GM19438 (cell line): Measurements from ENCODE around the gene AGAP3.
A peak's percentile ranks its signal among the peaks of the same experiment; 100 is the strongest.

Source experiments
- ATAC-seq: cut with Tn5 transposase; IDR thresholded peaks from one replicate; pipeline ENCODE4 v1.9.1; 2021; ENCODE audit warnings: low read depth; ENCODE audit not compliant: unreplicated experiment

The AGAP3 gene

DNA sequence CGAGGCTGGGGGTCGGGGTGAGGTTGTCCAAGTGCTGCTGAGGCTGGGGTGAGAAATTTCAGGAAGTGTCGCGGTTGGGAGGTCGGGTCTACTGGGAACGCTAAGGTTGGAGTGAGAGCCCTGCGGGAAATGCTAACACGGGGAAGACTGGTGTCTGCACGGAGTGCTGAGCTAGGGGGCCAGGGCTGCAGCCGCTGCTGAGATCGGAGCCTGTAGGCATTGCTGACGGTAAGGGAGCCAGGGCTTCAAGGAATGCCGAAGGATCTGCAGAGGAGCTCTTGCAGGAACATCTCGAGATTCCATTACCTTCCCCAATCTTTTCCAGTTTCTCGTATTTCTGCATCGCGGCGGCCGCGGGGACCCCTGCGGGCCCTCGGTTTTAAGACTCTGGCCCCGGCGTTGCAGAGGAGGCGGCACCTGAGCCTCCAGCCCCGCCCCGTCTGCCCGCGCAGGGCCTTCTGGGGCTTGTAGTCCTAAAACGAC is 28.7 kb upstream of the AGAP3 start, which contains the start of gene CDK5:
TSS of gene CDK5 (minus strand) at position 392 of the 483 bp plus-strand sequence. CDS start at position 343, 49 bp downstream.
- peak; percentile 11 for ATAC-seq

DNA sequence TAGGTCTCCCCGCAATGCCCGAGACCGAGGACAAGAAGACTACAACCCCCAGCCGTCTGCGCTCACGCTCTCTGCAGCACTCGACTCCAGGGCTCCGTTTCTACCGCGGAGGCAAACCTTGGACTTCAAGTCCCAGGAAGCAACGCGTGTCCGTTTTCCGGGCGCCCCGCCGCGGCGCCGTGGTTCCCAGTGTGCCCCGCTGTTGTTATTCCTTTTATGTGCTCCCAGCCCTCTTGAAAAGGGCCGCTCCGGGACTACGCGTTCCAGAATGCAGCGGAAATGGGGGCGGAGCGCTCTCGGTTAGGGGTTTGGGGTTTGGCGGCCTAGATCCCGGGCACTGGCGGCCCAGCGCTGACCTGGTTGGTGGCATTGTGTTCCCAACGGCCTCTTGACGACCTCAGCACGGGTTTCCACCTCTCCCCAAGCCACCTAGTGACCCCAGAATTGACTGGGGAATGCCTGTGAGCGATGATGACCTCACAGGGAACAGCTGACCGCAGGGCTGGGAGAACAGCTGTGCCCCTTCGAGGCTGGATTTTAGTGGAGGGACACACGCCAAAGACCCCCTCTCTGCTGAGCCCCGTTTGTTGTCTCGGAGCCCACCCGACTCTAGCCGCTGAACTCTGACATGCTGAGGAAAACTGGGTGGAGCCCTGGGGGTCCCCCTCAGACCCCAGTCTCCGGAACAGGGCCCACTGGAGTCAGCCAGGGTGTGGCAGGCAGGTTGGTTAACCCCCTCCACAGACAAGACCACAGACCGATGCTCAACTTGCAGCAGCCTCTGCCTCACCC is 28.1 kb upstream of the AGAP3 start:
- peak; percentile 82 for ATAC-seq

DNA sequence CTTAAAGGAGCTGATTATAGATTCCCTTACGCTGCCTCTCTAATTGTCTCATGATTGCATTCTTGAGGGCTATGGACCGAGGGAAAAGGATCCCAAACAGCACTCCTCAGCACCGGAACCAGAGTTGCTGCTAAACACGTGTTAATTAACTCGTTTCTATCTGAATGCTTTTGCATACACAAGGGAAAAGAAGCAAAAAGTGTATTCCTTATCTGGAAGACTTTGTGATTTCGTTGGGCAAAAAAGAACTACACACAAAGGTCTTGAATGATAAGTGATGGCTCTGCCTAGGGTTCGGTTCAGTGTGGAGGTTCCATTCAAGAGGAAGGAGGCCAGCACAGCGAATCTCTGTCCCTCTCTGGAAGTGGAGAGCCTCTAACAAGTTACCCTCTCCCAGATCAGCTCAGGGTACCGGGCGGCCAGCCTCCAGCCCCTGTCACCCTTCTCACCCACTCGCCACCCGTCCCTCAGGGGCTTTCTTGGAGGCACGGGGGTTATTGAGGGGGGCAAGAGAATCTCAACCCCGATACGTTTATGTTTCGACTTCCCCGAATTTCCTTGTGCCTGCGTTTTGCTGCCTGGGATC is 27.4 kb upstream of the AGAP3 start:
- no peak for ATAC-seq

DNA sequence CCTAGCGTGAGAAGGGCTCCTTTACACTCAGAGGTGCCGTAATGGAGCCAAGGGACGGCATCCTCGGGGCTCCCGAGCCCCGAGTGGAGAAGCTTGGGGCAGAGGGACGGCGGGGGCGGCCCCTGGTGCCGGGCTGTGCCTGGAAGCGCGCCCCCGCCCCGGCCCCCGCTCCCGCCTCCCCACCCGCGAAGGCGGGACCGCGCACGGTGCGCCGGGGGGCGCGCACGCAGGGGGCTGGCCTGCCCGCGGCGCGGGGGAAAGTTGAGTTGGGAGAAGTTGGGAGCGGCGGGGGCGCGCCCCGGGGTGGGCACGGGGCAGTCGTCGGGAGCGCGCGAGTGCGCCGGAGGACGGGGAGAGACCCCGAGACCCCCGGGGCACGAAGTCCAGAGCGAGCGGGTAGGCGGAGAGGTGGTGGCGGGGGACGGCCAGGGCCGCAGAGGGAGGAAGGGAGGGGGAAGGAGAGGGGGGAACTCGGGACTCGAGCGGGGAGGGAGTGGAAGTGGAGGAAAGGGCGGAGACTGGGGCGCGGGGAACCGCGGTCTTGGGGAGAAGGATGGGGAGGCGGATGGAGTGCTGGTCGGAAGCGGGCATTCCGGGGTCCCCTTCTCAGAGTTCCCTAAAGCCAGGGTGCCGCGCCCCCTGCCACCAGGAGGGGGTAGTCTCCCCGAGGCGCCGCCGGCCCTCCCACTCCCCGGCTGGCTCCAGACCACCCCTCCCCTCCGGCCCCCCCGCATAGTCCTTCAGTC is 26.7 kb upstream of the AGAP3 start, which contains the start of gene SLC4A2:
TSS of gene SLC4A2 (plus strand) at position 223 of the 746 bp plus-strand sequence. CDS start 2,399 bp downstream, outside the sequence.
- ATAC-seq = peak; percentile 26

DNA sequence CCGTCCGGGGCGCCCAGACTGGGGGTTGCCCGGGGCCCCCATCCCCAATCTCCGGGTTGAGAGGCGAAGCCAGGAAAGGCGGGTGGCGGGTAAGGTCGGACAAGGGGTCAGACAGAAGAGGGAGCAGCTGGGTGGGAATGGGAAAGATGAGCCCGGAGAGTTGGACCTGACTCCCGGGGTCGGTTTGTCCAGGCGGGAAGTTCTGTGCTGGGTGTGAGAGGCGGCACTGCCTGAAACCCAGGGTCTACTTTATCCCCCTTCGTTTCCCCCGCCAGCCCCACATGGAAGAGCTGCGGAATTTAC is 26.2 kb upstream of the AGAP3 start:
- no peak for ATAC-seq

DNA sequence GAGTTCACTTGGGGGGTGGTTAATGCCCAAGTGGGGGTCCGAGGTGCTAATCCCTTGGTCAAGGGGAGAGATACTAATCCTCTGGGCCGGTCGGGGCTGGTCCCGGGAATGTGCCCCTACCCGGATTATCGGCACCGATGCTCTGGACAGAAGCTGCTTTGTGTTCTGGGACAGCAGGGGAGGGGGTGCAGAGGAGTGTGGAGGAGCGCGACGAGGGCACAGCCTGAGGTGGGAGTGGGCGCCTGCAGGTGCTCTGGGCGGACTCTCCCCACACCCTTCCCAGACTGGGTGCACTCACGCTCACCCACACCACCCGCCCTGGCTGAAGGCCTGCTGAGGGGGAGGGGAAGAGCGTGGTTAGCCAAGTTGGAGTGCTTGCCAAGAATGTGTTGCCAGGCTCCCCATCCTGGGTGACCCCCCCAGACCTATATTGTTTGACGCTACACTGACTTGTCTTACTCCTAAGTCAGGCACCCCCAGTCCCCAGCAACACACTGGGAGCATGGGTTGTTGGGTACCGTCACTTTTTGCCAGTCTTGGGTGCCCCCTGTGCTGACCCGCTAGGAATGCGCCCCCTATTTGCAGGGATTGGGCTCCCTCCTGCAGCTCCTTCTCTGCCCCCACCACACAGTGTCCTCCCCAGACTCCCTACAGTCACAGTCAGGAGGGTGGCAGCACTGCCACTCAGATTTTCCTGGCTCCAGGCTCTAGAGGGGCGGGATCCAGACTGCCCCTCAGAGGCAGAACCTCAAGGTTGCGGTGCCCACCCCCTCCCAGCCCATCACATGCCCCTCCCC is 25.7 kb upstream of the AGAP3 start:
- no peak for ATAC-seq

DNA sequence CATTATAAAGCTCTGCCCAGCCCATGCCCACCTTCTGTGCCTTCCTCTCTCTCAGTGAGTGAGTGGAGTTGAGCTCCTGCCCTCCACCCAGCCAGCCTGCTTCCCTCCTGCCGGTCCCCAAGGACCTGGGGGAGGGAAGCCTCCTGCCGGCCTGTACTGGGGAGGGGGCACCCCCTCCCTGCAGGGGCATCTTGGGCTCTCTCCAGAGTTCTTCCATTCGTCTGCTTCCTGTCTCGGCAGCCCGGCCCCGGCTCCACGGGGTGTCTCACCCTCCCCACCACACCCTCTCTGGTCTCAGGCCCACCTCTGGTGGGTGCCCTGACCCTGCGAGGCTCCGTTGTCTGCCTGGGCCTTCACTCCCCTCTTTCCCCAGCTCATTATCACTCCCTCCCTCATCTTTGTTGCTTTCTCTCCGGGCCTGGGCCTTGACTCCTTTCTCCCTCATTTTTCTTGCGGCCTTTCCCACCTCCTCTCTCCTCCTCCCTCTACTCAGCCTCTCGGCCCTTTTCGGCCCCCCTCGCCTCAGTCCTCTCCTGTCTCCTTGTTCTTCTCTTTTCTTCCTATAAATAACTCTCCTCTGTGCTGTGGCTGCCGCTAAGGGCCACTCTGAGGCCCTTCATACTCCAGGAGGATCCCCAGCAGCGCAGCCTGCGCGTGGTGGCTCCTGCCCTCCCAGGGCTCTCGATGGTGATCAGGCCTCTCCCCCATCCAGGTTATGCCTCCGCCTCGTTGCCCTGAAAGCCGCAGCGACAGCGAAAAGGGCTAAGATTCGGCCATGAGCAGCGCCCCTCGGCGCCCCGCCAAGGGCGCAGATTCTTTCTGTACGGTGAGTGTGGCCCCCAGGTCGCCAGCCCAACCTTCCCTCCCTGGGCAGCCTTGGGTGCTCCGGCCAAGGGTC is 24.8 kb upstream of the AGAP3 start:
- no peak for ATAC-seq

DNA sequence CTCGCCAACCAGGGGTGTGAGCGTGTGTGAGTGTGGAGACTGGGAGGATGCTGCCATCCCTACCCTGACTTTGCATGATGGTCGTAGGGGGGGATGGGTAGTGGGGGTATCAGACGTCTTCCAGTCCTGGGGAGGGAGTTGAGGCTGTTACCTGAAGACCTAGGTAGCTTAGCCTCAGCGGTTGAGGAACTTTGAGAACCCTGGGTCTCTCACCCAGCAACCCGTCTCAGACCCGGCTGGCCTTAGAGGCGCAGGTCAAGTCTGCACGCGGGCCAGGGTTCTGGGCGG is 24.2 kb upstream of the AGAP3 start:
- ATAC-seq = no peak

DNA sequence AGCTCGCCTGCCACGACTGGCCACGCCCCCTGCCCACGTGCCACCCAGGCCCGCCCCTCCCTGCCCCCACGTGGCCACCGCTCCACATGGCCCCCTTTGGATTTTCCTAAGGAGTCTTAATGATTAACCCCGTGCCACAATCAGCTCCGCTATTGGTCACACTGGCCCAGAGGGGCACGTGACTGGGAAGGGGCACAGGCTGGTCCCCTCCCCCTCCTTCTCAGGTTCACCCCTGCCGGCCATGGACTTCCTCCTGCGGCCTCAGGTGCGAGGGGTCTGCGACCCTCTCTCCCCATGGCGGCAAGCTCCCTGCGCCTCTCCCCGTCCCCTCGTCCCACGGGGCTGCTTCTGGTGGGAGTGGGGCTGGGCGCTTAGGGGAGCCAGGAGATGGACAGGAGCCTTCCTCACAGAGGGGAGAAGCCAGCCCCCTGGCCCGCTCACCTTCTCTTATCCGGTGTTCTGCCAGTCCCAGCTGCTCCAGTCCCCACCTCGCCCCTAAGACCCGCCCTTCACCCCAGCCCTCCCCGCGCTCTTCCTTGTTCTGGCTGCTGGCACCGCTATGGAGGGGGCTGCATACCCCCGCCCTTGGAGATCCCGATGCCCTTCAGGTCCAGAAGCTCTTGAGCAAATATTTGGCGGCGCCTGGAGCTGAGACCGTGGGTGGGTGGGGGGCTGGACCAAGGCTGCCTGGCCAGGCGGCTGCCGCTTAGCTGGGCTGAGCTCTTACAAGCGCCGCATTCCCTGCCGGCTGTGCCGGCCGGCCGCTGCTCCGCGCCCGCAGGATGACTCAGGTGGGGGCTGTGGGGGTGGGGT is 23.7 kb upstream of the AGAP3 start:
- ATAC-seq = no peak

DNA sequence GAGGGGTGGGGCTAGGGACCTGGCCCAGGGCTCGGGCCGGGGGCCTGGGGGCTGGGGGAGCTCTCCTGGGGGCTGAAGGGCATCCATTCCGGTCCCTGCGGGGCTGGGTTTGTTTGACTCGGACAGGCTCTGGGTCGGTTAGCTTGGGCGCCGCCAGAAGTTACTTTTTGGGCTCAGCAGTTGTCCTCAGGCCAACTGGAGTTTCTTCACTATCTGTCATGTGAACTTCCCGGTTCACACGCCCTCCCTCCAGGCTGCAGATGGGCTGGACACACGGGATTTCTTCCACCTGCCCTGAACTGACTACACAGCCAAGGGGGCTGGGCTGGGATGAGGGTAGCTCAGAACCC is 23.1 kb upstream of the AGAP3 start:
- no peak for ATAC-seq

DNA sequence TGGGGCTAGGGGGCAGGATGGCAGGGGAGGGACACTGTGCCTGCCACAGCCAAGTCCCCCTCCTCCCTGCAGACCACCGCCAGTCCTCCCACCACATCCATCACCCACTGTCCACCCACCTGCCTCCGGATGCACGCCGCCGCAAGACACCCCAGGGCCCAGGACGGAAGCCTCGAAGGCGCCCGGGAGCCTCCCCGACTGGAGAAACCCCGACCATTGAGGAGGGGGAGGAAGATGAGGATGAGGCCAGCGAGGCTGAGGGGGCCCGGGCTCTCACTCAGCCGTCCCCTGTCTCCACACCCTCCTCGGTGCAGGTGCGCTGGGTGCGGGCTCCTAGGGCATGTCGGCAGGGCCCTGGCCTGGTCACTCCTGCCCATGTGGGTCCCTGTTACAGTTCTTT is 21.8 kb upstream of the AGAP3 start:
- no peak for ATAC-seq

DNA sequence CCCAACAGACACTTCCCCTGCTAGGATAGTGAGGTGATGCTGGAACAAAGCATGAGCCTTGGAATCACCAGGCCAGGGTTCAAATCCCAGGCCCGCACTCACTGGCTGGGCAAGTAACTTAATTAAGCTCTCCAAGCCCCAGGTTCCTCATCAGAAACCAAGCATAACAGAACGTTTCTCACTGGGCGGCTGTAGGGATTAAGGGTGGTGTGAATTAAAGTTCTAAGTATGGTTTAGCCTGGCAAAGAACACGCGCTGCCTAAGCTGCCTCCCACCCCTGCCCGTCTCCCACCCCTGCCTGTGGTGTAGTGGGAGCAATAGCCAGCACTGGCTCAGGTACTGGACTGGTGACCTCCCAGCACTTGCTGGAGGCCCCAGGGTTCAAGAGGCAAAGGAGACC is 21.3 kb upstream of the AGAP3 start:
- ATAC-seq = no peak

DNA sequence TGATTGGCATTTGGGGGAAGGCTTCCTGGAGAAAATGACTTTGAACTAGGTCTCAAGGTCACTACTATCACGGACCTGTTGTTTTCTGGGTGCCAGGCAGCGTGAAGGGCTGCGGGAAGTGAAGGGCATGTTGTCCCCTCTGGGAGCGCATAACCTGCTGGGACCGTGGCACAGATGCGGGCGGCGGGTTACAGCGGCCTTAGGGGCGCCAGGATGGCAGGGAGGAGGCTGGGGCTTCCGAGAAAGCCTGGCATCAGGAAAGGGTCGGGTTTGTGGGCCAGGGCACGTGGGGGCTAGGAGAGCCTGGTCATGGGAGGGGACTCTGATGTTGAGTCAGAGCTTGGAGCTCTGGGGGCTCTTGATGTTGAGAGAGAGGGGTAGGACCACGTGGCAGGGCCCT is 20.8 kb upstream of the AGAP3 start:
- ATAC-seq = no peak

DNA sequence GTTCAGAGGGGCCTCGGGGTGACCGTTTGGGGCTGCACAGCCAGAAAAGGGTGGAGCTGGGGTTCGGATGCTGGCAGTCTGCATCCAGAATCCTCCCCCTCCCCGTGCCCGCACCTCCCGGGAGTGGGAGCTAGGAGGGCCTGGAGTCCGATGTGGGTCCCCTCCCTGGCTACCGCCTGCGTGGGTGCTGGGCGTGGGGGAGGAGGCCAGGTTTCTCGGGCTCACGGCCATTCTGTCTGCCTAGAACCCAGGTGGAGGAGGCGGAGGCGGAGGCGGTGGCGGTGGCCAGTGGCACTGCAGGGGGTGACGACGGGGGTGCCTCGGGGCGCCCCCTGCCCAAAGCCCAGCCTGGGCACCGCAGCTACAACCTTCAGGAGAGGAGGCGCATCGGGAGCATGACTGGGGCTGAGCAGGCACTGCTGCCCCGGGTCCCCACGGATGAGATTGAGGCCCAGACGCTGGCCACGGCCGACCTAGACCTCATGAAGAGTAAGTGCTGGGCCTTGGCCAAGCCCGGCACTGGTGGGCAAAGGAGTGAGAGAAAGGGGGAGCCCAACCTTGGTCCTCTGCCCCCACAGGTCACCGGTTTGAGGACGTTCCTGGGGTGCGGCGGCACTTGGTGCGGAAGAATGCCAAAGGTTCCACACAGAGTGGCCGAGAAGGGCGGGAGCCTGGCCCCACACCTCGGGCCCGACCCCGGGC is 19.9 kb upstream of the AGAP3 start:
- ATAC-seq = no peak

DNA sequence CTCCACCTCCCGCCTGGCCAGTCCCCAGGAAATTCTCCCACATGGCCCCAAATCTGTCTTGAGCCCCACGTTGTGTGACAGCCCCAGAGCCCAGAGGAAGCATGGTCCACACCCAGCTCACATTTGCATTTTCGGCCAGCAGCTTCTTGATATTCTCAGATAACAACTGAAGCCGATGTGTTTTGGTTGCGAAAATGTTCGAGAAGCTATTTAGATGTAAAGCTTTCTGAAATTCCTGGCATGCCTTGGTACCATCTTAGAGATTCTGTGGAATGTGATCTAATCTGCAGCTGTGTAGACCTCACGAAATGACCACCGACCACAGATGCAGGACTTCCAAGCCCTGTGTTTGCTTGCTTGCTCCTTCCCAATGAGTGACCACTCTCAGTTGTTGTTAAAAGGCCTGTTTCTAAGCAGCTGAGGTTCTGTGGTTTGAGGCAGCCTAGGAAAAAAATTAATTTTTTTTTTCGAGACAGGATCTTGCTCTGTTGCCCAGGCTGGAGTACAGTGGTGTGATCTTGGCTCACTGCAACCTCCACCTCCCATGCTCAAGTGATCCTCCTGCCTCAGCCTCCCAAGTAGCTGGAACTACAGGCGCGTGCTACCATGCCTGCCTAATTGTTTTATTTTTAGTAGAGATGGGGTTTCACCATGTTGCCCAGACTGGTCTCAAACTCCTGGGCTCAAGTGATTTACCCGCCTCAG is 18.1 kb upstream of the AGAP3 start:
- ATAC-seq = no peak

DNA sequence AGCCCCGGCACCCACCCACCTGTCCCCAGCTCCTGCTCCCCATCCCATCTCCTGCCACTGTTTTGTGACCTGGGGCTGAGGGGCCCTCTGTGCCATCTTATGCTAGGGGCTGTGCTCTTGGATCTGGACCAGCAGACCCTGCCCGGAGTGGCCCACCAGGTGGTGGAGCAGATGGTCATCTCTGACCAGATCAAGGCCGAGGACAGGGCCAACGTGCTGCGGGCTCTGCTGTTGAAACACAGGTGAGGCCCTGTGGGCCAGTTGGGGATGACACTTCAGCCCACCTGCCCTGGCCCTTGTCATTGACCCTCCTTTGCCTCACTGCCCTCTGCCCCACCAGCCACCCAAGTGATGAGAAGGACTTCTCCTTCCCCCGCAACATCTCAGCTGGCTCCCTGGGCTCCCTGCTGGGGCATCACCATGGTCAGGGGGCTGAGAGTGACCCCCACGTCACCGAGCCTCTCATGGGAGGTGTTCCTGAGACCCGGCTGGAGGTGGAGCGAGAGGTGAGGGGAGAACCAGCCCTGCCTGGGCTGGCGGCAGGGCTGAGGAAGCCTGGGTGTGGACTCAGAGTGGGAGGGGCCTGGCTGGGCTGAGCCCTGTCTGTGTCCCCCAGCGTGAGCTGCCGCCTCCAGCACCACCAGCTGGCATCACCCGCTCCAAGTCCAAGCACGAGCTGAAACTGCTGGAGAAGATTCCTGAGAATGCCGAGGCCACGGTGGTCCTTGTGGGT is 16.3 kb upstream of the AGAP3 start:
- ATAC-seq = no peak

DNA sequence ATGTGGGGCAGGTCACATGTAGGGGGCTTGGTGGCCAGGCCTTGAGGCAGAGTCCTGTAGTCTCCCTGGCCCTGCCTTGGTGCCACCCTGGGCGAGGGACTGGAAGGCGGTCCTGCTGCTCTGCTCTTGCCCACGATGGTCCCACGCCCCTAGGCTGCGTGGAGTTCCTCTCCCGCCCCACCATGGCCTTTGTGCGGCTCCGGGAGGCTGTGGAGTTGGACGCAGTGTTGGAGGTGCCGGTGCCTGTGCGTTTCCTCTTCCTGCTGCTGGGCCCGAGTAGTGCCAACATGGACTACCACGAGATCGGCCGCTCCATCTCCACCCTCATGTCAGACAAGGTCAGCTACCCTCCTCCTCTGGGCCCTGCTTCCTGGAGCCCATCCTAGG is 15.7 kb upstream of the AGAP3 start:
- no peak for ATAC-seq
